Mucosa of descending colon (tissue), 3 donors: ENCODE data around the gene BUB3. TPM values are rescaled to one million over a fixed set of nuclear protein-coding genes. Genes with fewer than 3 reads are reported as not detected.

ENCODE experiments used
- ATAC-seq: fragments of 200-7000 bp; cut with Tn5 transposase; one replicate; pipeline ENCODE4 v1.9.1; 2020; ENCODE audit warnings: mild to moderate bottlenecking, moderate library complexity
- DNase-seq, 3 donors: peaks; one replicate each; pipeline ENCODE4 v3.0.0-alpha.2; 2020
- H3K36me3 ChIP-seq: fragments of 200-600 bp; one replicate; pipeline ENCODE4 v1.8.0; 2021; ENCODE audit warnings: low read depth, mild to moderate bottlenecking
- H3K4me1 ChIP-seq: fragments of 200-600 bp; one replicate; pipeline ENCODE4 v1.8.0; 2021; ENCODE audit warnings: low read depth, mild to moderate bottlenecking
- H3K4me3 ChIP-seq: fragments of 200-600 bp; one replicate; pipeline ENCODE4 v1.8.0; 2021; ENCODE audit warnings: mild to moderate bottlenecking
- H3K9me3 ChIP-seq: fragments of 200-600 bp; one replicate; pipeline ENCODE4 v1.8.0; 2021; ENCODE audit warnings: mild to moderate bottlenecking
- CTCF ChIP-seq: fragments of 200-600 bp; IDR thresholded peaks from one replicate; pipeline ENCODE4 v1.8.0; 2022; ENCODE audit warnings: antibody characterized with exemption, mild to moderate bottlenecking
- intact Hi-C, 2 donors: fragments of 100-400 bp; cut with DNase I in 1 of 2; cut with micrococcal nuclease in 1 of 2; formaldehyde crosslinking; loops; one replicate each; pipeline versions ENCODE4 v1.11.0 to v1.11.1; 2022; cut with DNase I, micrococcal nuclease
- total RNA-seq, 3 donors: library from RNA; stranded (reverse); fragmentation: NEBNext Ultra II Directional in 2 of 3; extraction: Animal tissue kit (Norgen Biotek cat#: 25700) in 2 of 3; gene quantifications; one replicate each; pipeline versions ENCODE4 v1.2.1 to v1.2.4, GENCODE V29; 2021 to 2023
- donor health status: DM: no; HTN: no; CAD: no; lungs with moderate emphysema.
- donor health status: DM: no; HTN: no; CAD: no.
- donor health status: DM: no; HTN: yes; CAD: no.

The BUB3 gene
- total RNA-seq, 3 donors from 2014 or later, result 65.0 to 81.1 (median 68.4) TPM

- TF ChIP-seq CTCF, result no peak
- DNase-seq (no peak), ATAC-seq (no peak)
- Histone ChIP-seq H3K4me1 (no peaks in the 10 kb centered on the region), H3K9me3 (peaks cover 6% of the 10 kb centered on the region), H3K36me3 (no peaks in the 10 kb centered on the region), H3K4me3 (no peak overlapping the region)
- intact Hi-C loops, result no loop called here
Observed at GRCh38 chr10:123212640-123213039, 58.4 kb downstream of the BUB3 start.

- no peaks in the 10 kb centered on the region for H3K36me3 ChIP-seq
- H3K4me3 ChIP-seq, result no peak overlapping the region
- no peaks in the 10 kb centered on the region for H3K4me1 ChIP-seq
- peaks cover under 1% of the 10 kb centered on the region for H3K9me3 ChIP-seq
- no peak for DNase-seq
- no peak for ATAC-seq
- TF ChIP-seq CTCF, result no peak
- intact Hi-C loops, result no loop called here
Observed at GRCh38 chr10:123213192-123213591, 59.0 kb downstream of the BUB3 start.

Other genes with a start within 250 kb of the BUB3 start
- gene FAM24A, start 243.8 kb upstream of the BUB3 start, total RNA-seq, result not detected
- gene C10orf88, start 200.2 kb upstream of the BUB3 start, total RNA-seq, result 1 to 10 TPM; 5.0 to 7.4 (median 6.4) TPM
- gene PSTK, start 174.0 kb upstream of the BUB3 start, total RNA-seq, result 1 to 10 TPM; 2.0 to 4.2 (median 3.1) TPM
- gene IKZF5, start 145.6 kb upstream of the BUB3 start, total RNA-seq, result 10 to 100 TPM; 10.8 to 15.3 (median 13.4) TPM
- 10 to 100 TPM; 34.8 to 48.9 (median 38.2) TPM for gene ACADSB, start 145.4 kb upstream of the BUB3 start, total RNA-seq
- gene HMX3, start 18.4 kb upstream of the BUB3 start, total RNA-seq, result 1 to 10 TPM in 1 of 3 donors, under 1 TPM in 1, not detected in 1; 0.92 to 1.4 TPM
- under 1 TPM; 0.17 to 0.25 (median 0.24) TPM for gene HMX2, start 6.3 kb upstream of the BUB3 start, total RNA-seq